Measurements from ENCODE around the gene SLC28A3.

The SLC28A3 gene

GRCh38 chr9:84327184-84327583 lies 13.4 kb downstream of the SLC28A3 start:
- DNase-seq (ENCODE audit: low read depth), result no peak
- no peak for TF ChIP-seq CTCF (conservative IDR thresholded peaks at IDR 0.05; ENCODE audit: low read depth, low read length)
- no peak overlapping the region for H3K4me3 ChIP-seq (ENCODE audit: low read depth, low read length)

DNA sequence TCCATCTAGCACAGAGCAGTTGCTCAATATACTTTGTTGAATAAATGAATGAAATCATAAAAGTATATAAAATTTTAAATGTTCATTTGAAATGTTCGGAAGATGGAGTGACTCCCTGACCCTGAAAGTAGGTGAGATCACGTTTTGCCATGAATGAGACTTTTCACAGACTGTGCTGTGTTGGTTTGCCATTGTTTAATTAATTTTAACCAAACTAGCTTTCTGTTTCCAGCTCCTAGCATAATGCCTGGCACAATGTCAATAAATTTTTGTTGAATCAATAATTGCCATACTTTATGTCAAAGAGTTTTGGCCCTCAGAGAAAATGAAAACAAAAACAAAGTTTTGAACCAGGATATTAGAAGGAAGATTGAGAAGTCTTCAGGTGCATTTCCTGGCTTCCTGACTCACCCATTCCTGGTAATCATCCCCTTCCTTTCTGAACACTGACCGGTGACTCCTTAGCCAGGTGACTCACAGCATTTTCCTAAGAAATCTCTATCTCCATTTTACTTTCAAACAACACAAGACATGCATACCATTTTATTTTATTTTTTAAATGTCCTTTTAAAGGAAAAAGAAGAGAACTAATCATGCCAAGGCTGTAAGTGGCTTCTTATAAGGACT lies 15.1 kb downstream of the SLC28A3 start:
- H3K4me3 ChIP-seq (ENCODE audit: low read depth, low read length), result no peak overlapping the region
- TF ChIP-seq CTCF (conservative IDR thresholded peaks at IDR 0.05; ENCODE audit: low read depth, low read length), result no peak
- DNase-seq (ENCODE audit: low read depth), result no peak

- no peak for TF ChIP-seq CTCF (conservative IDR thresholded peaks at IDR 0.05; ENCODE audit: low read depth, low read length)
- no peak for DNase-seq (ENCODE audit: low read depth)
- H3K4me3 ChIP-seq (ENCODE audit: low read depth, low read length), result no peak overlapping the region
Measured at GRCh38 chr9:84324811-84325210, 15.7 kb downstream of the SLC28A3 start.

- DNase-seq (ENCODE audit: low read depth), result no peak
- no peak overlapping the region for H3K4me3 ChIP-seq (ENCODE audit: low read depth, low read length)
- no peak for TF ChIP-seq CTCF (conservative IDR thresholded peaks at IDR 0.05; ENCODE audit: low read depth, low read length)
Measured at GRCh38 chr9:84323858-84324257, 16.7 kb downstream of the SLC28A3 start.

DNA sequence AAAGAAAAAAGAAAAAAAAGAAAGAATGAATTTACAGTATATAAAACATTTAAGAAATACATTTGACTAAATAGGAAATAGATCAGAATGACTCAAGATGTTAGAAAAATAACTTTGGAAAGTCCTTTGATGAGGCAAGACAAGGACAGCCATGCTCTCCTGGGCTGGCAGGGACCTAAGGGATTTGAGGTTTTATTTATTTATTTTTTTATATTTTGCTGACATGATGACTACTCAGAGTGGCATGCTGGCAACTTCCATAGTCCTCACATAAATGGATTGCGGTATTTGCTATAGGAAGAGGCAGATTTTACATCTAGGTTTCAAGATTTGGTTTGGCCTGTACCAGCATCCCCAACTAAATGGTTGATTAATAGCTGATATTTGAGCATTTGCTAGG lies 17.7 kb downstream of the SLC28A3 start:
- no peak for TF ChIP-seq CTCF (conservative IDR thresholded peaks at IDR 0.05; ENCODE audit: low read depth, low read length)
- no peak overlapping the region for H3K4me3 ChIP-seq (ENCODE audit: low read depth, low read length)
- DNase-seq (ENCODE audit: low read depth), result peak; percentile 58

DNA sequence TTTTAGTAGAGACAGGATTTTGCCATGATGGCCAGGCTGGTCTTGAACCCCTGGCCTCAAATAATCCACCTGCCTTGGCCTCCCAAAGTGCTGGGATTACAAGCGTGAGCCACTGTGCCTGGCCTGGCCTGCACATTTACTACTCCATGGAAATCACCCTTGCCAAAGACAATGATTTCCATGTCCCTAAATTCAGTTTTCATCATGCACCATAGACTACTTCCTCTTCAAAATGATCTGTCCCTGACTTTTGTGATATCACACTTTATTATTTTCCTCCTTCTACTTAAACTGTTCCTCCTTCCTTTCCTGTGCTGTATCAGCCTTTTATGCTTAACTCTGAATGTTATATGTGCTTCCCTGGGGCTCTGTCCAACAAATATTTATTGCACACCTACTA lies 20.3 kb downstream of the SLC28A3 start:
- DNase-seq (ENCODE audit: low read depth), result no peak
- no peak overlapping the region for H3K4me3 ChIP-seq (ENCODE audit: low read depth, low read length)
- TF ChIP-seq CTCF (conservative IDR thresholded peaks at IDR 0.05; ENCODE audit: low read depth, low read length), result no peak

DNA sequence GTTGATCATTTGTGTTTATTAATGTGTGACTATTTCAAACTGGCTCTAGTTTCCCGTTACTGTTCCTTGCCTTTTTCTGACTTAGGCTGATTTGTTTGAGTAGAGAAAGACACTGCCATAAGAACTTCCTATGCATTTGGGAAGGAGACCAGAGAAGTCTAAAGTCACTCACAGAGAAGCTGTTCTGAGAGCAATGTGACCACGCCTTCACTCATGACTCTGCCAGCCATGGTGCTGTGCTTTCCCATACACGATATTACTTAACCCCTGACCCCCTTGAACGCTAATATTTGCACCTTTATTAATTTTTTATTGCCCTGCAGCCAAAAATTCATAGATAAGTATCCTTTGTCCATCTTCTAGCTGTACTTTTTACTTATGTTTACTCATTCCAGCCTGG lies 20.9 kb downstream of the SLC28A3 start:
- no peak for DNase-seq (ENCODE audit: low read depth)
- H3K4me3 ChIP-seq (ENCODE audit: low read depth, low read length), result no peak overlapping the region
- no peak for TF ChIP-seq CTCF (conservative IDR thresholded peaks at IDR 0.05; ENCODE audit: low read depth, low read length)

Measured in choroid plexus epithelial cell (primary cell).